Dendritic cell treated with granulocyte-macrophage colony-stimulating factor and Interleukin-4, amounts not matched to agents 40 ng/mL and 50 ng/mL, for 4 days (primary cell): ENCODE data around the gene SLC10A4.

Experiments used
- H3K27ac Mint-ChIP-seq: one replicate; pipeline ENCODE4 v1.8.0; 2022; ENCODE audit warnings: mild to moderate bottlenecking, mixed read lengths
- H3K27me3 Mint-ChIP-seq: one replicate; pipeline ENCODE4 v1.8.0; 2022; ENCODE audit warnings: mild to moderate bottlenecking, mixed read lengths
- H3K36me3 Mint-ChIP-seq: one replicate; pipeline ENCODE4 v1.8.0; 2022; ENCODE audit warnings: low read depth, mixed read lengths
- H3K4me1 Mint-ChIP-seq: one replicate; pipeline ENCODE4 v1.8.0; 2022; ENCODE audit warnings: low read depth, mixed read lengths
- H3K4me3 Mint-ChIP-seq: one replicate; pipeline ENCODE4 v1.8.0; 2022; ENCODE audit warnings: mild to moderate bottlenecking, moderate library complexity, mixed read lengths
- H3K9me3 Mint-ChIP-seq: one replicate; pipeline ENCODE4 v1.8.0; 2022; ENCODE audit warnings: mixed read lengths
- intact Hi-C: fragments of 100-400 bp; cut with micrococcal nuclease; formaldehyde crosslinking; loops from one replicate; pipeline ENCODE4 v1.15.0; 2022

The SLC10A4 gene

DNA sequence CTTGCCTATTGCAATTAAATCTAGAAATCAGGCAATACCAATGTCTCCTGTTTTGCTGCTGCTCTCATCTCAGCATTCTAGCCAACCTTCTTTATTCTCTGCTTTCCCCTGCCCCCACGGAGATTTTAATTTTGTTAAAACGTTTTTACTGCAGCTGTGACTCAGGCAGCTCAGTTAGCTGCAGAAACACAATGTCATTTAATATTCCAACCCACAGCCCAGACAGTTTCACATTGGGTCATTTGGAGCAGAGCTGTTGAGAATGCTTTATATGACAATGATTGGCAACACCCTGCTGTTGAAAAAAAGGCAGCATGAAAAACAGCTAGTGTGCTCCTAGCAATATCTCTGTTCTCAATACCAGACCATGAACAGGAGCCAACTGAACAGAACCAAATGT lies 12.6 kb upstream of the SLC10A4 start:
- Mint-ChIP-seq H3K27ac (no peak overlapping the region), H3K4me3 (no peak overlapping the region), H3K27me3 (peaks cover 6% of the 10 kb centered on the region), H3K4me1 (no peaks in the 10 kb centered on the region), H3K36me3 (no peaks in the 10 kb centered on the region), H3K9me3 (no peaks in the 10 kb centered on the region)
- intact Hi-C loops = no loop called here

DNA sequence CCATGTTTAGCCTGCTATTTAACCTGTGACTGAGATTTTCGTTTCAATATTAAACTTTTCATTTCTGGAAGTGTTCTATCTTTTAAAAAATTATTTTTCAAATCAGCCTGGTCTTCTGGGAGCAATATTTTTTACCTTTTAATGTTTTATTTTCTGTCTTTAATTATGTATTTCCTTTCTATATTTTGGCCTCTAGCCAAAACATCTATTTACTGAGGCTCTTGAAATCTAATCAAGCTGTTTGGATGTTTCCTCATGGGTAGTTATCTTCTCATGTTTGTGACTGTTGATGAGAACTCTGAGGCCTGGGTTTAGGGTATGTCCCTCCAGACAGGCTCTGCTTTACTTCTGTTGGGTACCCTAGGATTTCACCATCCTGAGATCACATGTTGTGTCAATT lies 10.3 kb upstream of the SLC10A4 start:
- H3K36me3 Mint-ChIP-seq = no peaks in the 10 kb centered on the region
- H3K27me3 Mint-ChIP-seq = peaks cover 7% of the 10 kb centered on the region
- H3K4me1 Mint-ChIP-seq = peaks cover 5% of the 10 kb centered on the region
- intact Hi-C loops = no loop called here
- no peak overlapping the region for H3K27ac Mint-ChIP-seq
- H3K9me3 Mint-ChIP-seq = no peaks in the 10 kb centered on the region
- H3K4me3 Mint-ChIP-seq = no peak overlapping the region

DNA sequence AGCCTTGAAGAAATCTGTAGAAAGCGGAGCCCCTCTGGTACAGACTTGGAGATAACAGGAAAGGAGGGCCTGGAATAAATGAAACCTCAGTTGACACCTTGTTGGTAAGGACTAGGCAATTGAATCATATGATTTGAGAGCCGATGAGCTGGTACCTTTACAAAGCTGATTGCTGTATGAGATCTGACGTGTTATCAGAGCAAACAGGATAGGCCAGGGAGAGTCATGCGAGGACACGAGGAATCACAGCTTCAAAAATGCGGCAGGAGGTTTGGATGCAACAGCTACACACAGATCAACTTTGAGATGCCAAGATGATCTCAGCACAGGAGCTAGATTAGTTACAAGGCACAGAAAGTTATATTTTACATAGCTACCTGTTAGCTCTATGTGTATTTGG lies 7.4 kb upstream of the SLC10A4 start:
- Mint-ChIP-seq H3K4me3 (no peak overlapping the region), H3K9me3 (no peaks in the 10 kb centered on the region)

GRCh38 chr4:48478273-48478672 lies 4.9 kb upstream of the SLC10A4 start:
- Mint-ChIP-seq H3K36me3 (no peaks in the 10 kb centered on the region), H3K9me3 (no peaks in the 10 kb centered on the region), H3K4me3 (no peak overlapping the region), H3K4me1 (peaks cover 5% of the 10 kb centered on the region), H3K27me3 (peaks cover 33% of the 10 kb centered on the region), H3K27ac (no peak overlapping the region)
- intact Hi-C loops = no loop called here

More for the DNA sequence above, 7.4 kb upstream of the SLC10A4 start:
- no peak overlapping the region for H3K27ac Mint-ChIP-seq
- peaks cover 5% of the 10 kb centered on the region for H3K4me1 Mint-ChIP-seq
- no peaks in the 10 kb centered on the region for H3K36me3 Mint-ChIP-seq
- intact Hi-C loops = no loop called here
- peaks cover 10% of the 10 kb centered on the region for H3K27me3 Mint-ChIP-seq

DNA sequence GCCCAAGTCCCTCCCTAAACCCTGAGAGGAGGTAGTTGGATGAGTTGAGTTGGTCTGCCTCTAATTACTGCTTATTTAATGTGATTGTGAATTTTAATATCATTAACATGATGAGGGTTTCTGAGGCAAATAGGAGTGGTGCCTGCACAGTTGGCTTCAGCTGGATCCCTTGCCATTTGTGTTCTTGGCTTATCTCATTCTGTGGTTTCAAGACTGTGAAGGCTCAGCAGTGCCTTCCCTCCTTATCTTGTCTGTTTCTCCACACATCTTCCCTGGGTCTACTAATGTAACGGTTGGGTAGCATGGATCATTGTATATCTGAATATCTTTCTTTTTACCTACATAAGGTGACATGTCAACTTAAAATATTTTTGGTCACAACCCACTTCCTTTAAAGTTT lies 1.6 kb upstream of the SLC10A4 start:
- Mint-ChIP-seq H3K27ac (no peak overlapping the region), H3K27me3 (peaks cover 51% of the 10 kb centered on the region), H3K4me3 (no peak overlapping the region), H3K4me1 (peaks cover 21% of the 10 kb centered on the region), H3K36me3 (no peaks in the 10 kb centered on the region), H3K9me3 (no peaks in the 10 kb centered on the region)
- intact Hi-C loops = no loop called here

DNA sequence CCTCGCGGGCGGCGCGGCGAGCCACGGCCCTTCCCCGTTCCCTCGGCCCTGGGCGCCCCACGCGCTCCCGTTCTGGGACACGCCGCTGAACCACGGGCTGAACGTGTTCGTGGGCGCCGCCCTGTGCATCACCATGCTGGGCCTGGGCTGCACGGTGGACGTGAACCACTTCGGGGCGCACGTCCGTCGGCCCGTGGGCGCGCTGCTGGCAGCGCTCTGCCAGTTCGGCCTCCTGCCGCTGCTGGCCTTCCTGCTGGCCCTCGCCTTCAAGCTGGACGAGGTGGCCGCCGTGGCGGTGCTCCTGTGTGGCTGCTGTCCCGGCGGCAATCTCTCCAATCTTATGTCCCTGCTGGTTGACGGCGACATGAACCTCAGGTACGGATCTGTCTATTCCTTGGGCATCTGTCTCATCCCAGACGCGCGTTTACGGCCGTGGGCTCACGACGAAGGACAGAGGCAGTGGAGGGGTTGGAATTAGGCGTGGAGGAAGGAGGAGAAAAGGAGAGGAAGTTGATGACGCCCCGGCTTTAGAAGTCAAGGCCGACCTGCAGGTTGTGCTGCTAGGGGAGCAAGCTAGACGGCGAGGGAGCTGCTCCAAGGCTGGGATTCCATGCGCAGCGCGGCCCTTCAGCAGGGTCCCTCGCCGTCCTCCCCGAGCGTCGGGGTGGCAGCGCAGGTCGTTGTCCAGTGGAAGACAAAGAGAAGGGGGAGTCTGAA lies 792 bp downstream of the SLC10A4 start:
- Mint-ChIP-seq H3K27ac (no peak overlapping the region), H3K4me3 (peak overlapping the region; percentile 44), H3K36me3 (no peaks in the 10 kb centered on the region), H3K9me3 (no peaks in the 10 kb centered on the region), H3K27me3 (peaks cover 67% of the 10 kb centered on the region), H3K4me1 (peaks cover 16% of the 10 kb centered on the region)
- intact Hi-C loops = no loop called here

GRCh38 chr4:48484494-48485168 lies 1.5 kb downstream of the SLC10A4 start:
- H3K36me3 Mint-ChIP-seq = no peaks in the 10 kb centered on the region
- H3K4me1 Mint-ChIP-seq = peaks cover 16% of the 10 kb centered on the region
- no peaks in the 10 kb centered on the region for H3K9me3 Mint-ChIP-seq
- no peak overlapping the region for H3K4me3 Mint-ChIP-seq
- H3K27me3 Mint-ChIP-seq = peaks cover 73% of the 10 kb centered on the region
- intact Hi-C loops = no loop called here
- no peak overlapping the region for H3K27ac Mint-ChIP-seq

GRCh38 chr4:48489683-48490011 lies 6.5 kb downstream of the SLC10A4 start:
- Mint-ChIP-seq H3K4me3 (no peak overlapping the region), H3K36me3 (no peaks in the 10 kb centered on the region), H3K27me3 (peaks cover 70% of the 10 kb centered on the region), H3K4me1 (peaks cover 4% of the 10 kb centered on the region), H3K9me3 (no peaks in the 10 kb centered on the region), H3K27ac (no peak overlapping the region)
- intact Hi-C loops = no loop called here

DNA sequence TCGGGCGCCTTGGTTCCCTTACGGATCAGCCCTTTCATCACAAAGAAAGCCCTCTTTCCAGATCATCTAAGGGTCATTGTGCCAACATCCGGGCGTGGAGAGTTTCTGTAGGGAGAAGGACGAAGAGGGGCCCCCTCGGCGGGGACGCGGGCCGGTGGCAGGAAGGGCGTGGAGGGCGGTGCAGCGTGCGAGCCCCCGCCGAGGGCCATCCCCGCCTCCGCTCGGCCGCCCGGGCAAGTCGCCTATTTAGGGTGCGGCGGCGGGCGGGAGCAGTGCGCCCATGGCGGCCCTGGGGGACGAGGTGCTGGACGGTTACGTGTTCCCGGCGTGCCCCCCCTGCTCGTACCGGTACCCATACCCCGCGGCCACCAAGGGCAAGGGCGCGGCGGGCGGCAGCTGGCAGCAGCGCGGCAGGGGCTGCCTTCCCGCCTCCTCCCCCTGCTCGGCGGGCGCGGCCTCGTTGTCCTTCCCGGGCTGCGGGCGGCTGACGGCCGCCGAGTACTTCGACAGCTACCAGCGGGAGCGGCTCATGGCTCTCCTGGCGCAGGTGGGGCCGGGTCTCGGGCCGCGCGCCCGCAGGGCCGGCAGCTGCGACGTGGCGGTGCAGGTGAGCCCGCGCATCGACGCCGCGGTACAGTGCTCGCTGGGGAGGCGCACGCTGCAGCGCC lies 7.0 kb downstream of the SLC10A4 start, which contains the start of gene ZAR1:
ZAR1 (plus strand) TSS at position 241 of the 668 bp plus-strand sequence; CDS start at position 281, 40 bp downstream.
- no peaks in the 10 kb centered on the region for H3K9me3 Mint-ChIP-seq
- no peaks in the 10 kb centered on the region for H3K4me1 Mint-ChIP-seq
- H3K27ac Mint-ChIP-seq = no peak within 1 kb of the TSS
- H3K4me3 Mint-ChIP-seq = peak within 1 kb of the TSS; percentile 26
- peaks cover 65% of the 10 kb centered on the region for H3K27me3 Mint-ChIP-seq
- H3K36me3 Mint-ChIP-seq = no peaks in the 10 kb centered on the region
- intact Hi-C loops = no loop called here

- Mint-ChIP-seq H3K4me3 (no peak overlapping the region), H3K27ac (no peak overlapping the region), H3K27me3 (peaks cover 60% of the 10 kb centered on the region), H3K36me3 (peaks cover 5% of the 10 kb centered on the region), H3K9me3 (no peaks in the 10 kb centered on the region), H3K4me1 (no peaks in the 10 kb centered on the region)
- intact Hi-C loops = no loop called here
Observed at GRCh38 chr4:48490680-48491513, 7.8 kb downstream of the SLC10A4 start.

DNA sequence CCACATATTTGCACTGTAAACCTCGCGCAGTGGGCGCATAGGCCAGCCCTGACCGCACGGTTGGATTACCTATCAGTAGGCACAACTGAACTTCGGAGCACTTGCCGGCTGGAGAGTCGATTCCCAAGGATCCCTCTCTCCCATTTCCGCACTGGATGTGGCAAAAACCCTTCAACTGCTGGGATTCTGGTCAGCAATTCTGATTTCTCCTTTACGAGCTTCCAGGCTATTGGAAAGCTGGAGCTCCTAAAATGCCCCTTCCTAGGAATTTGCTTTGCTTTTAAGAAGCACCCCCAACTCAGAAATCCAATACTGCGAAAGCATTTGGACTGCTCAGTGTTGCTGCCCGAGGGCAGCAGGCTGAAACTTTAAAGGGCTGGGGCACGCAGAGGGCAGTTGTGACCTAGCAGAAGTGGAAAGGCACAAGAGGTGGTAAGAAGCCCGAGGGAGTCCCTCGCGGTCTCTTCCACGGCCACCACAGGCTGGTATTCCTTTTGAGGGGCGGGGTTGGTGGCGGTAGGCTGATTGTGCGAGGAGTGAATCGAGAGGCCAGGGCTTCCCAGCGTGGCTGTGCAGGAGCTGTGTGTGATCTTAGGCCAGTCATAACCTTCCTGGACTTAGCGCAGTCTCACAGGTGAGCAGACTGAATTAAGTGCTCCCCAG lies 8.5 kb downstream of the SLC10A4 start:
- Mint-ChIP-seq H3K4me1 (no peaks in the 10 kb centered on the region), H3K36me3 (peaks cover 11% of the 10 kb centered on the region), H3K9me3 (no peaks in the 10 kb centered on the region), H3K27me3 (peaks cover 60% of the 10 kb centered on the region), H3K27ac (no peak overlapping the region), H3K4me3 (no peak overlapping the region)
- intact Hi-C loops = no loop called here

DNA sequence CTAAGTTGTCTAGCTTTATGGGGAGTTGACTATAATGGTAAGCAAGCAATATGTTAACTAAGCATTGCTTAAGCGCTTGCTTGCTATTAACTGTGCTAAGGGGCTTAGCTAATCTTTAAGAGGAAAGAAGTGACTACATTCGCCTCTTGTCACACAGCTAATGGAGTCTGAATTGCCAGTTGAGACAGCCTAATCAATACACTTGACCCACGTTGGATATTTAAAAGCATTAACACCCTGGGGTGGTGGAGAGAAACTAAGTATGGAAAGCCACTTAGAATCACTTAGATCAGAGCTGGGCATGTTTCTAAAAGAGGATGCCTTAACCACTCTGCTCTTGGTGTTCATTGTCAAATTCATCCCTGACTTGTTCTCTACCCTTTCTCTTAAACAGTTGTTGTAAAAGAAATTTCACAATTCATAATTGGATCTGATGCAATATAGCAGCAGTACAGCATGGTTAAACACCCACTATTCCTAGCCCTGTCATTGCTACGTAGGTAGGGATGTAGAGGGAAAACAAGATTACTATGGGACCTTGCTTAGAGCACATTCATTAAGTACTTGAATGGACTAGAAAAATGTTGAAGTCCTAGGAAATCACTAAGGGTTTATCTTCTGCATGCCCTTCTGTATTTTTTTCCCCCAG lies 10.4 kb downstream of the SLC10A4 start:
- intact Hi-C loops = no loop called here
- no peak overlapping the region for H3K4me3 Mint-ChIP-seq
- peaks cover 18% of the 10 kb centered on the region for H3K36me3 Mint-ChIP-seq
- no peaks in the 10 kb centered on the region for H3K9me3 Mint-ChIP-seq
- H3K27ac Mint-ChIP-seq = no peak overlapping the region
- no peaks in the 10 kb centered on the region for H3K4me1 Mint-ChIP-seq
- H3K27me3 Mint-ChIP-seq = peaks cover 44% of the 10 kb centered on the region

DNA sequence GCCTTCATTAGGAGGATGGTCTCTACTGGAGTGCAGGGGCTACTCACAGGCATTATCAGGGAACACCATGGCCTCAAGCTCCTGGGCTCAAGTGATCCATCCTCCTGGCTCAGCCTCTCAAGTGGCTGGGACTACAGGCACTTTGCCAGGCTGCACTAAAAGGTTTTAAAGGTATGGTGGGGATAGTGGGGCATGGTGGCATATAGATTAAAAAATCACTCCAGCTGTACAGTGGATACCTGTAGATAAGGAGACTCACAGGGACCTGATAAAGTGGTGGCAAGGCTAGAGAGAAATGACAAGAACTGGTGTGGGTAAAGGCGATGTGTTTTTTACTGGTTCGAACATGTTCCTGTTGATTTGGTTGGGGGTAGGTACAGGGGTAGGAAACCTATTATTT lies 12.8 kb downstream of the SLC10A4 start:
- Mint-ChIP-seq H3K27ac (no peak overlapping the region), H3K4me1 (no peaks in the 10 kb centered on the region), H3K4me3 (no peak overlapping the region), H3K36me3 (peaks cover 34% of the 10 kb centered on the region), H3K27me3 (peaks cover 29% of the 10 kb centered on the region), H3K9me3 (no peaks in the 10 kb centered on the region)
- intact Hi-C loops = no loop called here
